ENCODE measurements around the gene GLOD4.

GRCh38 chr17:806781-807522 lies 24.9 kb upstream of the GLOD4 start:
- TF ChIP-seq EP300 (IDR thresholded peaks at IDR 0.05), result no peak
- TF ChIP-seq CTCF (IDR thresholded peaks at IDR 0.05), result no peak
- no peak for TF ChIP-seq POLR2AphosphoS5 (IDR thresholded peaks at IDR 0.05)

Data from sigmoid colon (tissue), 4 donors.